Loucy (cell line): Measurements from ENCODE around the gene ZNF142.

Experiments
- H2AFZ ChIP-seq: fragments of 200-600 bp; sonication (generic); 2 replicates; pipeline ENCODE4 v1.6.0; 2016; ENCODE audit warnings: antibody characterized with exemption, mild to moderate bottlenecking, low read length, moderate library complexity
- H3F3A ChIP-seq: fragments of 200-600 bp; 2 replicates; pipeline ENCODE4 v1.6.0; 2016; ENCODE audit warnings: antibody characterized with exemption, low read depth, mild to moderate bottlenecking
- H3K27me3 ChIP-seq: fragments of 200-600 bp; sonication (generic); 2 replicates; pipeline ENCODE4 v1.6.1; 2014; ENCODE audit warnings: low read length, mild to moderate bottlenecking; ENCODE audit not compliant: insufficient read depth, poor library complexity, severe bottlenecking
- H3K36me3 ChIP-seq: fragments of 200-600 bp; sonication (generic); 2 replicates; pipeline ENCODE4 v1.6.1; 2016; ENCODE audit warnings: low read length; ENCODE audit not compliant: insufficient read depth
- H3K4me1 ChIP-seq: fragments of 200-600 bp; sonication (generic); 2 replicates; pipeline ENCODE4 v1.5.1; 2014; ENCODE audit warnings: low read length, mild to moderate bottlenecking; ENCODE audit not compliant: insufficient read depth, poor library complexity, severe bottlenecking
- H3K4me2 ChIP-seq: fragments of 200-600 bp; sonication (generic); 2 replicates; pipeline ENCODE4 v1.6.0; 2014; ENCODE audit warnings: antibody characterized with exemption, low read length, low read depth, mild to moderate bottlenecking; ENCODE audit not compliant: poor library complexity, severe bottlenecking
- H3K4me3 ChIP-seq: fragments of 200-600 bp; sonication (generic); 2 replicates; pipeline ENCODE4 v1.5.1; 2014; ENCODE audit warnings: low read length, mild to moderate bottlenecking, mixed read lengths; ENCODE audit not compliant: poor library complexity, severe bottlenecking
- H3K79me2 ChIP-seq: fragments of 200-600 bp; sonication (generic); 2 replicates; pipeline ENCODE4 v1.6.1; 2014; ENCODE audit warnings: low read length; ENCODE audit not compliant: insufficient read depth
- H3K9ac ChIP-seq: fragments of 200-600 bp; sonication (generic); 2 replicates; pipeline ENCODE4 v1.6.0; 2014; ENCODE audit warnings: mild to moderate bottlenecking, low read depth, low read length, moderate library complexity; ENCODE audit not compliant: poor library complexity, severe bottlenecking
- H3K9me2 ChIP-seq: fragments of 200-600 bp; sonication (generic); replicated peaks from 2 replicates; pipeline ENCODE4 v1.6.1; 2016; ENCODE audit warnings: low read depth, low read length, mixed read lengths
- H3K9me3 ChIP-seq: fragments of 200-600 bp; sonication (generic); 2 replicates; pipeline ENCODE4 v1.6.1; 2014; ENCODE audit warnings: mild to moderate bottlenecking, antibody characterized with exemption, low read length, low read depth; ENCODE audit not compliant: insufficient read depth
- H4K20me1 ChIP-seq: fragments of 200-600 bp; sonication (generic); 2 replicates; pipeline ENCODE4 v1.6.0; 2014; ENCODE audit warnings: antibody characterized with exemption, low read length, mild to moderate bottlenecking; ENCODE audit not compliant: insufficient read depth, poor library complexity, severe bottlenecking
- EZH2phosphoT487 ChIP-seq: fragments of 200-600 bp; IDR thresholded peaks from 2 replicates; pipeline ENCODE4 v1.6.1; 2018; ENCODE audit warnings: antibody characterized with exemption, mild to moderate bottlenecking, moderate library complexity, borderline replicate concordance
- TF ChIP-seq, protein P1 (sequence below): fragments of 200-600 bp; sonication (generic); conservative IDR thresholded peaks from 2 replicates; pipeline ENCODE4 v1.5.1; 2014; ENCODE audit warnings: mild to moderate bottlenecking, antibody characterized with exemption, low read length

The ZNF142 gene

GRCh38 chr2:218701806-218702205 lies 42.4 kb upstream of the ZNF142 start:
- H3K36me3 ChIP-seq = no peaks in the 10 kb centered on the region
- H2AFZ ChIP-seq = no peak overlapping the region
- TF ChIP-seq, protein P1, sequence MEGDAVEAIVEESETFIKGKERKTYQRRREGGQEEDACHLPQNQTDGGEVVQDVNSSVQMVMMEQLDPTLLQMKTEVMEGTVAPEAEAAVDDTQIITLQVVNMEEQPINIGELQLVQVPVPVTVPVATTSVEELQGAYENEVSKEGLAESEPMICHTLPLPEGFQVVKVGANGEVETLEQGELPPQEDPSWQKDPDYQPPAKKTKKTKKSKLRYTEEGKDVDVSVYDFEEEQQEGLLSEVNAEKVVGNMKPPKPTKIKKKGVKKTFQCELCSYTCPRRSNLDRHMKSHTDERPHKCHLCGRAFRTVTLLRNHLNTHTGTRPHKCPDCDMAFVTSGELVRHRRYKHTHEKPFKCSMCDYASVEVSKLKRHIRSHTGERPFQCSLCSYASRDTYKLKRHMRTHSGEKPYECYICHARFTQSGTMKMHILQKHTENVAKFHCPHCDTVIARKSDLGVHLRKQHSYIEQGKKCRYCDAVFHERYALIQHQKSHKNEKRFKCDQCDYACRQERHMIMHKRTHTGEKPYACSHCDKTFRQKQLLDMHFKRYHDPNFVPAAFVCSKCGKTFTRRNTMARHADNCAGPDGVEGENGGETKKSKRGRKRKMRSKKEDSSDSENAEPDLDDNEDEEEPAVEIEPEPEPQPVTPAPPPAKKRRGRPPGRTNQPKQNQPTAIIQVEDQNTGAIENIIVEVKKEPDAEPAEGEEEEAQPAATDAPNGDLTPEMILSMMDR = no peak
- TF ChIP-seq EZH2phosphoT487 = no peak
- H3K27me3 ChIP-seq = no peaks in the 10 kb centered on the region
- H3K9me3 ChIP-seq = no peaks in the 10 kb centered on the region
- H3F3A ChIP-seq = no peaks in the 10 kb centered on the region
- H3K79me2 ChIP-seq = no peaks in the 10 kb centered on the region
- no peak overlapping the region for H3K4me2 ChIP-seq
- H3K4me3 ChIP-seq = no peak overlapping the region
- H3K9me2 ChIP-seq = no peaks in the 10 kb centered on the region
- no peaks in the 10 kb centered on the region for H4K20me1 ChIP-seq
- H3K4me1 ChIP-seq = no peaks in the 10 kb centered on the region
- H3K9ac ChIP-seq = no peak overlapping the region

GRCh38 chr2:218698885-218699284 lies 39.5 kb upstream of the ZNF142 start:
- H2AFZ ChIP-seq = no peak overlapping the region
- H3K9me2 ChIP-seq = no peaks in the 10 kb centered on the region
- H3K9ac ChIP-seq = no peak overlapping the region
- H3K9me3 ChIP-seq = no peaks in the 10 kb centered on the region
- no peaks in the 10 kb centered on the region for H3K36me3 ChIP-seq
- no peak overlapping the region for H3K4me3 ChIP-seq
- no peaks in the 10 kb centered on the region for H3K27me3 ChIP-seq
- no peaks in the 10 kb centered on the region for H3F3A ChIP-seq
- TF ChIP-seq EZH2phosphoT487 = no peak
- TF ChIP-seq, protein P1 = no peak
- no peaks in the 10 kb centered on the region for H4K20me1 ChIP-seq
- H3K4me1 ChIP-seq = no peaks in the 10 kb centered on the region
- no peak overlapping the region for H3K4me2 ChIP-seq
- H3K79me2 ChIP-seq = no peaks in the 10 kb centered on the region

DNA sequence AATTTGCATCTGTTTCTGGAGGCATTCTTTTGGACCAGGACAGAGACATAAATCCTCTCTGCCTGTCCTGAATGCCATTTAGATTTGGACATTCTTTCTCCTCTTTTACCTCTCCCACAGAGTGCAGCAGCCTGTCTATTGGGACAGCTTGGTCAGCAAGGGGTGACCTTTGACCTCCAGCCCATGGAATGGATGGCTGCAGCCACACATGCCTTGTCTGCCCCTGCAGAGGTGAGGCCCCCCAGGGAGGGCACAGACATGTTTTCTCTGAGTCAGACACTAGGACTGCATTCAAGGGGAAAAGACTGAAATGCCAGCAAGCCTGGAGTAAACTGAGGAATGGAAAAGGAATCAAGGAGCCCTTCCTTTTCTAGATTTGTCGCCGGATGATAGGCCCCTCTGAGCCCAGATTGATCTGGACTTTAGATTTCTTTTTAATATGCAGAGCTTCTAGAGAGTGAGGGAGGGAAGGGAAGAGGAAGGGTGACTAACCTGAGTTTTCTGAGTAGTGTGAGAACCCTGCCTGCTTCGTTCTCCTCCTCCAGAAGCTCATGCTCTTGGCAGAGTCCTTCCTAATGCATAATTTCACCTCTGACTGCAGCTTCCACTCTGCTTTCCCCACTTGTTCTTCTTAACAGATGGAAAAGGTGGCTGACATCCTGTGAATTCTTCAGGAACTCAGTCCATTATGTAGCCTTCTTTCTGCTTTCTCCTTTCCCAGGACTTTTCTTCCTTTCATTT lies 35.2 kb upstream of the ZNF142 start:
- Histone ChIP-seq H3K36me3 (no peaks in the 10 kb centered on the region), H3K79me2 (no peaks in the 10 kb centered on the region), H3K9me2 (no peaks in the 10 kb centered on the region), H3K27me3 (no peaks in the 10 kb centered on the region), H3K4me3 (no peak overlapping the region), H2AFZ (no peak overlapping the region), H3K9ac (no peak overlapping the region), H4K20me1 (no peaks in the 10 kb centered on the region), H3F3A (no peaks in the 10 kb centered on the region), H3K4me1 (no peaks in the 10 kb centered on the region), H3K4me2 (no peak overlapping the region), H3K9me3 (no peaks in the 10 kb centered on the region)
- TF ChIP-seq, protein P1 = no peak
- no peak for TF ChIP-seq EZH2phosphoT487
